NCI-H1105 treated with DMSO at 0.1 percent for 48 hours (cell line): Measurements from ENCODE around the gene C10orf90.

Experiments
- DNase-seq: peaks from one replicate; lab custom pipeline; 2025; lab: John Stamatoyannopoulos, UW

The C10orf90 gene

GRCh38 chr10:126422567-126422966 lies 247.9 kb downstream of the C10orf90 start:
- DNase-seq: no peak

GRCh38 chr10:126421756-126422256 lies 248.7 kb downstream of the C10orf90 start:
- no peak for DNase-seq

GRCh38 chr10:126420567-126421300 lies 249.8 kb downstream of the C10orf90 start:
- no peak for DNase-seq

- no peak for DNase-seq
These were observed 253.2 kb downstream of the C10orf90 start for GRCh38 chr10:126417220-126417825.

GRCh38 chr10:126409821-126410220 lies 260.7 kb downstream of the C10orf90 start:
- no peak for DNase-seq

GRCh38 chr10:126408953-126409641 lies 261.4 kb downstream of the C10orf90 start:
- no peak for DNase-seq

GRCh38 chr10:126407831-126408230 lies 262.7 kb downstream of the C10orf90 start:
- no peak for DNase-seq

GRCh38 chr10:126405239-126405775 lies 265.2 kb downstream of the C10orf90 start:
- no peak for DNase-seq

GRCh38 chr10:126402721-126403695 lies 267.5 kb downstream of the C10orf90 start:
- DNase-seq: no peak

GRCh38 chr10:126400641-126401040 lies 269.9 kb downstream of the C10orf90 start:
- no peak for DNase-seq

GRCh38 chr10:126398924-126399323 lies 271.6 kb downstream of the C10orf90 start:
- DNase-seq: no peak

- DNase-seq: no peak
These were observed 272.1 kb downstream of the C10orf90 start for GRCh38 chr10:126398383-126398743.

GRCh38 chr10:126397640-126398382 lies 272.7 kb downstream of the C10orf90 start:
- DNase-seq: no peak

GRCh38 chr10:126397156-126397555 lies 273.3 kb downstream of the C10orf90 start:
- DNase-seq: no peak

GRCh38 chr10:126394948-126395347 lies 275.5 kb downstream of the C10orf90 start:
- DNase-seq: no peak

- no peak for DNase-seq
These were observed 277.4 kb downstream of the C10orf90 start for GRCh38 chr10:126393076-126393475.

GRCh38 chr10:126392469-126392868 lies 278.0 kb downstream of the C10orf90 start:
- no peak for DNase-seq

GRCh38 chr10:126392068-126392467 lies 278.4 kb downstream of the C10orf90 start:
- DNase-seq: no peak

- DNase-seq: no peak
These were observed 279.2 kb downstream of the C10orf90 start for GRCh38 chr10:126391192-126391885.

- DNase-seq: no peak
These were observed 280.2 kb downstream of the C10orf90 start for GRCh38 chr10:126390324-126390723.
